Epithelial cell of esophagus (primary cell): Measurements from ENCODE around the gene OCA2.

Experiments
- DNase-seq: peaks from one replicate; pipeline ENCODE4 v3.0.0; 2010; ENCODE audit warnings: low read depth
- H3K4me3 ChIP-seq: 2 replicates; pipeline ENCODE4 v1.5.1; 2011; ENCODE audit warnings: mild to moderate bottlenecking, low read length, control low read depth
- CTCF ChIP-seq: IDR thresholded peaks from 2 replicates; pipeline ENCODE4 v1.5.1; 2011; ENCODE audit warnings: low read depth, mild to moderate bottlenecking, low read length, control low read depth, inconsistent platforms; ENCODE audit not compliant: insufficient read depth; ENCODE audit errors: missing control alignments

The OCA2 gene

GRCh38 chr15:27868828-27869404 lies 230.2 kb downstream of the OCA2 start:
- DNase-seq, result no peak
- no peak for TF ChIP-seq CTCF
- no peak overlapping the region for H3K4me3 ChIP-seq

DNA sequence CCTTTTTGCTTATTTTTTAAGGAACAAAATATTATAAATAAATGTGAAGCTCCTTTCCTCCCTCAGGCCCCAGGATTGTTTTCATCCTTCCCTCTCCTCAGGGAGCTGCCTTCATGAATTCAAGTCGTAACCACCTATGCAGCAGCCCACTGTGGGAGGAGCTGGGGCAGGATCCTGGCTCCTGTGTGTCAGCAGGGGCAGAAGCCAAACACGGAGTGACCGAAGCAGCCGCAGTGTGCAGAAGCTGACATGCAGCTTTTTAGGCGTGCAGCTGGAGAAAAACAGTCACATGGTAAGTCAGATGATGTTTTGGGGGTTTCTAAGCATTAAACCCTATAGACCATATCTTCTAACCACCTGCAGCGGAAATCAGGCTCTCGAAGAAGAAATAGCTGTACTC lies 231.3 kb downstream of the OCA2 start:
- no peak overlapping the region for H3K4me3 ChIP-seq
- no peak for DNase-seq
- no peak for TF ChIP-seq CTCF

DNA sequence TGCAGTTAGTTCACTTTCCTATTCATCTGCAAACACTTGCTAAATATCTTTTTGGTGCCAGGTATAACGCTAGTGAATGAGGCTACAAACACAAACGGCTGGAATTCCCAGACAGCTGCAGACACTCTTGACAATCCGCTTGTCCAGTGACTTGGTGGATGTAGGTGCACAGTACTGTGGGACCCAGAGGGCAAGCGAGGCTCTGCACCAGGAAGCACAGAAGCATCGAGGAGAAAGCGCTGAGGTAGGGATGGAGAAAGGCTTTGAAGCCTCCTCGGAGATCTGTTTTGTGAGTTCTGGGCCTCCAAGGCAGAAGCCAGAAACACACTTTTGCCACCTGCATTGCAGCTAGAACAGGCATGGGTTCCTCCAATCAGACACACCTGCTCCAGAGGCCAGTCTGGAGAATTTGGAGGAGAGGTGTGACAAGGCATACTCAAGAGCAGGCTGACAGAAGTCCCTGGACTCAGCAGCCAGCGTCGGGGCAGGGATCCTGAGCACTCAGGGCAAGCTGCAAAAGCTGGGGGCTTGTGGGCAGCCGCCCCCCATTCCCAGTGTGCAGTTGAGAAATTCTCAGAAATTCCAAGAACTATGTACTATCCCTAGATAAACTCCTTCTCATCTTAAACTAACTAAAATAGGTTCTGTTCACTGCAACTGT lies 232.5 kb downstream of the OCA2 start:
- TF ChIP-seq CTCF, result no peak
- no peak for DNase-seq
- H3K4me3 ChIP-seq, result no peak overlapping the region

- no peak for TF ChIP-seq CTCF
- no peak overlapping the region for H3K4me3 ChIP-seq
- DNase-seq, result no peak
Measured at GRCh38 chr15:27865926-27866325, 233.2 kb downstream of the OCA2 start.

DNA sequence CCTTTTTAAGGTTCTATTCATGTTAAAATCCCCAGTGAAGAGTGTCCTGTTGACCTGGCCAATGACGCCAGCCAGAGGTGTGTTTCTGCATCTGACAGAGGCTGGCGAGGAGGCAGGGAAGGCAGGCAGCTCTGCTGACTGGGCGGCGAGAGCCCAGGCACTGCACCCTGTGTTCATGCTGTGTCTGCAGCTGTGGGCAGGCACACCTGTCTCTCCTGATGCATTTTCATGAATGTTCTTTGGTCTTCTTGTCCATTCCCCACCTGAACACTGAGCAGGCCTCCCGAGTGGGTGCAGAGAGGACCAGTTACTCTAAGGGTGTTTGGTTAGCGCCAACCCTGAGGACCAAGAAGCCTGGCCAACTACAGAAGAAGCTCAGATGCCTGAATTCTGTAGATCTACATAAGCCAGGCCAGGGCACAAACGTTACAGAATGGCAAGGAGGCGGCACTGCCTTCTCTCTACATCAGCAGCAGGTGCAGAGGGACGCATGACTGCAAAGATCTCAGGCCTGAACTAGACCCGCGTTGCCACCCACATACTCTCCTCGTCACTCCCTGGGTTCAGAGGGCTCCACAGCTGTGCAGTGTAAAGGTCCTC lies 233.7 kb downstream of the OCA2 start:
- DNase-seq, result no peak
- no peak for TF ChIP-seq CTCF
- H3K4me3 ChIP-seq, result no peak overlapping the region

DNA sequence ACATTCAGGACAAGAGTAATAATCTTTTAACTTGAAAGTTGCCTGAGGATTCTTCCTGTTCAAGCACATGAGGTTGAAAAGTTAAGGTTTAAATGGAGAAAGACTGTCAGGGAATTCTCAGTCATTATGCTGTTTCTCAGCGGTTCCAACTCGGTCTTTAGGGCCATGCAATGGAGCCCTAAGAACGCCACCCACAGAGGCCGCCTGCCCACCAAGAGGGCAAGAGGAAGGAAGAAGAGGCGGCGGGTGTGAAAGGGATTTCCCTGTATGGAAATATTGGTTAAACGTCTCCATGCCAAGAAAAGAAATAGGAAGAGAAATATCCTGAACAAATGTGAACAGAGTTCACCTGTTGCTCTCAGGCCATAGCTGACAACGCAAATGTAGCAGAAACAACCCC lies 234.4 kb downstream of the OCA2 start:
- no peak for TF ChIP-seq CTCF
- DNase-seq, result no peak
- H3K4me3 ChIP-seq, result no peak overlapping the region

DNA sequence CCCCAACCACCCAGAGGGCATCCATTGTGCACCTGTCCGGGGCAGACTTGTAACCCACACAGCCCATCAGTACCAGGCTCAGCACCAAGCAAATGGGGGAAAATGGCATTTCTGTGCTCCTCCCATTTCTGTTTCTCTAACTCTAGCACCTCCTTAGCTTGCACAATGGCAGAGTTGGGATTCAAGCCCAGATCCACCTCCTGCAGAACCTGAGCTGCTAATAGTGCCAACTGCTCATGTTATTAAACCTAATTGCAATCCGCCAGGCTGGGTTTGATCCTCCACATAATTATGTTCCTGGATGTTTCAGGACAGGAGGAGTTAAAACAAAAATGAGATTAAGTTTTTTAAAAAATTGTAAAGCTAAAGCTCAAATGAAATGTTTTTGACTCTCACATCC lies 235.0 kb downstream of the OCA2 start:
- H3K4me3 ChIP-seq, result no peak overlapping the region
- no peak for TF ChIP-seq CTCF
- no peak for DNase-seq
